HG02870 (cell line): Measurements from ENCODE around the gene PALD1.
A peak's percentile ranks its signal among the peaks of the same experiment; 100 is the strongest.
"Not testable (repeated sequence)": the region's sequence is repeated elsewhere in the genome, so short reads cannot be mapped to it uniquely, and the experiment has no call there.

Source experiments
- ATAC-seq: cut with Tn5 transposase; IDR thresholded peaks from one replicate; pipeline ENCODE4 v1.9.1; 2021; ENCODE audit warnings: mild to moderate bottlenecking, moderate library complexity; ENCODE audit not compliant: unreplicated experiment

Gene PALD1

DNA sequence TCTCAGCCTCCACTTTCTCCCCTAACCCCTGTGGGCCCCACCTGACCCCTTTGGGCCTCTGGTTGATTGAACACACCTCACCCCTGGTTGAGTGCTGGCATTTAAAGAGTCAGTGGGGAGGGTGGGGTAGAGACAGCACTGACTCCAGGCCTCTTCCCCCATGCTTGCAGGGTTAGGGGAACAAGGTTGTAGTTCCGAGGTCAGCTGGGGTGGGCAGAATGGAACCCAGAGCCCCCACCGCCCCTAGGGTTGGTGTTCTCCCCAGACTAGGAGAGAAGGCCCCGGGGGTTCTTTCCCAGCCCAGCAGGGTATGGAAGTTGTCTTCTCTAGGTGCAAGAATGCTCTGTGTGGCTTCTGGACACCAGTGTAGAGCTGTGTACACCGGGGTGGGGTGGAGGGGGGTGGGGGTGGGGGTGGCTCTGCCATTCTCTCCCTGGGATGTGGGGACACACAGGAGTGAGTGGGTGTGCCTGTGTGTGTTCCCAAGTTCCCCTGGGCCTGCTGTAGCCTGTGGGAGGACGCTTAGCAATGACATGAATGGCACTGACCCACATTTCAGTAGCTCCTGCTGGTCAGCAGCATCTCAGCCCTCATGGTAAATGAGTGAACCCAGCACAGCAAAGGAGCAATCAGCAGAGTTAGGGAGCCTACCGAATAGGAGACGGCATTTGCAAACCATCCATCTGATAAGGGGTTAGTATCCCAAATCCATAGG lies 90.4 kb downstream of the PALD1 start:
- ATAC-seq, result no peak

- ATAC-seq, result no peak
Measured at GRCh38 chr10:70571236-70571635, 92.7 kb downstream of the PALD1 start.

DNA sequence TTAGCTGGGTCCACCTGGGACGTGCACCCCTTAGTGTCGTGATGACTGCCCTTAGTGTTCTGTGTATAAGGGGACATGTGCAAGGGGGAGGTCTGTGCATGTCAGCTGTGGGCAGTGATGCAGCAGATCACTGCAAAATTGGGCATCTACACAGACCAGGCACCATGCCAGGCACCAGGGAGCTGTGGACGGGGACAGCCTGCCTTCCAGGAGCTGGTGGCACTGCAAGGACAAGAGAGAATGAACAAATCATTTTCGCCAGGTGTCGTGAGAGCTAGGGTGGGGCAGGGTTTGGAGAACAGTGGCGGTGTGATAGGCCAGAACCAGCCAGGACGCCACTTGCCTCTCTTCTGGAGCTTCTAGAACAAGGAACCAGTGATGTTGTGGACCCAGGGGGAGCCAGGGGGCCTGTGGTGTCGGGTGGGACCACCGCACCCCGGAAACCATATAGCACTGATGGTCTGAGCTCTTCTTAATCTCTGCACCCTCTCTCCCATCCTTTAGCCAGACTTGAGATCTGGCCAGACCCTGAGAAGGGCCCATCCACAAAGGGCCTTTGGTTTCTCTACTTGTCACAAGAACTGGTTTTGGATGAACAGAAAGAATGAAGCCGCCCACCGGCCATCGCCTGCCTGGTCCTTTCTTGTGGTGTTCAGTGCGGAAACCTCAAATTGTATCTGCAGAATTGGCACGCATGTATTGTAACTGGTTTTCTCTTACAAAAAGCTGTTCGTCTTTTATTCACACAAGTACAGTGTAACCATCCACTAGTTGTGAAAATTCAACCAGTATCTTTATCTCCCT lies 93.3 kb downstream of the PALD1 start:
- ATAC-seq, result no peak

DNA sequence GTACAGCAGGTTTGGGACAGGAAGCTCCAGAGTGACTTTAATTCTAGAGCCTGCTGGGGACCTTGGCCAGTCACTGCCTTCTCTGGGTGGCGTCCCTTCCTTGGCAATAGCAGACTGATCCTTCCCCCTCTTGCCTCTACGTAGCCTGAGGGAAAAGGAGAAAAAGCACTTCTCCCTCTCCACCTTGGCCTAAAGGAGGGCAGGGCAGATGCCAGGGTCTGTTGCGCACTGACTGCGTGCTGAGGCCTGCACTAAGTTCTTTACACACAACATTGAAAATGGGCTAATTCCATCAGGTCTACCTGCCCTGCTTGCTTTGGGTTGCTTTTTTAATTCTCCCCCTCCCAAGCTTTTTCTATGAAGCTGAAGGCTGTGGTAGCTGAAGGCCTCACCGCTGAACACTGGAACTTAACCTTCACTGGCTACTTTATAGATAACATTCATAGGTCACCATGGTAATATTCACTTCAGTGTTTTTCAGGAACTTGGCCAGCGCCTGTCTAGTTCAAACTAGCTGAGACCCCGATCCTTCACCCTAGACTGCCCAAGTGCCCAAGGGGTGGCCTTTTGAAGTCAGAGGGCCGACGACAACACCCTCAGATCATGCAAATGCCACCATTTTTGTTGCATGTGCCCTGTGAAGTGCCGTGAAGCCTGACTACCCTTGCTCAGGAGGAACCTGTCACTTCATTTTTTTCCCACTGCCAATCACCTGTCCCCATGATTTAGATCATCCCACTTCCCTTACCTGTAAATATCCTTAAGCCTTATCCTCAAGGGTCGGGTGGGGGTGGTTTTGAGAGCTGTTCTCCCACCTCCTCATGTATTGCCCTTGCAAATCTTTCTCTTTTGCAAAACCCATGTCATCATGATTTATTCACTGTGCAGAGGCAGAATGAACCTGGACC lies 95.3 kb downstream of the PALD1 start:
- no peak for ATAC-seq

GRCh38 chr10:70575486-70575873 lies 96.9 kb downstream of the PALD1 start:
- no peak for ATAC-seq

- ATAC-seq, result peak; percentile 51
Measured at GRCh38 chr10:70575874-70576802, 97.6 kb downstream of the PALD1 start.

DNA sequence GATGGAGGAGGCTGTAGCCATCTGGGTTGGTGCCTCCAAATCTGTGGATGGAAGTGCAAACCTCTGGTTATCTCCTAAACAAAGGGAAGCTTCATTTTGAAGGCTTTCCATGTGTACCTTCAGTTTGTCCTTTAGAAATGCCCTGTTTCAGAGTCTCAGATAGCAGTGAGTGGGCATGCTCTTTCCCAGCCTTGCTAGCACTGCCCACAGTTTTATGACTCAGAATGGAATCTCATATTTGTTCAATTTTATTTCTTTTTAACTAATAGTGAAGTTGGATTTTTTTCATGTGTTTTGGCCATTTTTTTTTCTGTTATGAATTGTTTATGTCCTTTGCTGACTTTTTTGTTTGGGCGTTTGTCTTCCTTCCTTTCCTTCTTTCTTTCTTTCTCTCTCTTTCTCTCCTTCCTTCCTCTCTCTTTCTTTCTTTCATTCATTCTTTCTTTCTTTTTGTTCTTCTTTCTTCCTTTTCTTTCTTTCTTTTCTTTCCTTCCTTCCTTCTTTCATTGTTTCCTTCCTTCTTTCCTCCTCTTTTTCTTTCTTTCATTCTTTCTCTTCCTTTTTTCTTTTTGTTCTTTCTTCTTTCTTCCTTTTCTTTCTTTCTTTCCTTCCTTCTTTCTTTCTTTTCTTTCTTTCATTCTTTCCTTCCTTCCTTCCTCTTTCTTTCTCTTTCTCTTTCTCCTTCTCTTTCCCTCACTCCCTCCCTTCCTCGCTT lies 98.4 kb downstream of the PALD1 start:
- ATAC-seq, result no peak

DNA sequence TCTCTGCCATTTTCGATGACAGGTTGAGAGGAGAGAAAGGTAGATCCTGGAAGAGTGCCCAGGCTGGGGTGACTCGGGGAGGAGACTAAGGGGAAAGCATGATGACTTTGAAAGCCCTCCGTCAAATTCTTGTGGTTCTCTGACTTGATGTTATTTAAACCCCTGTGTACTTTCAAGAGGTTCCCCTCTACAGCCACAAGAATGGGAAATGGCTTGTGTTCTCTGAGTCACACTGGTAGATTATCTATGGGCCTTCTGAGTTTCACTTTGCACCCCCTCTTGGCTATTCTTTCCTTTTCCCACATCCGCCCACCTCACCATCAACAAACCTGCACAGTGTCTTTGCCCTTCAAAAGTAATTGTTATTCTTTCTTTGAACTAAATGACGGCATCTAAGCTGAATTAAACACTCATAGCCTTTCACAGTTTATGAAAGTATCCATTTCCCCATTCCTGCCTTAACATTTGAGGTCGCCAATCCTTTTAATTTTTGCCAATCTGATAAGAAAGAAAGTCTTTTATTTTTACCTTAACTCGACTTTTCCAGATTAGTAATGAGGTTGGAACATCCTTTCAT lies 99.9 kb downstream of the PALD1 start:
- peak; percentile 61 for ATAC-seq

GRCh38 chr10:70579234-70580002 lies 100.9 kb downstream of the PALD1 start:
- ATAC-seq, result no peak

DNA sequence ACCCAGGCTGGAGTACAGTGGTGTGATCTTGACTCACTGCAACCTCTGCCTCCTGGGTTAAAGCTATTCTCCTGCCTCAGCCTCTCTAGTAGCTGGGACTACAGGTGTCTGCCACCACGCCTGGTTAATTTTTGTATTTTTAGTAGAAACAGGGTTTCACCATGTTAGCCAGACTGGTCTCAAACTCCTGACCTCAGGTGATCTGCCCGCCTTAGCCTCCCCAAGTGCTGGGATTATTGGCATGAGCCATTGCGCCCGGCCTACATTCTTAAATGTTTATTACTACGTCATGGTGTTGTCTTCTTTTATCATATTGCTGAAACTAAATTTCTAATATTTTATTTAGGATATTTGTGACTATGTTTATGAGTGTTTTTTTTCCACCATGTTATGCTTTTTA lies 102.6 kb downstream of the PALD1 start:
- ATAC-seq, result not testable (repeated sequence)

DNA sequence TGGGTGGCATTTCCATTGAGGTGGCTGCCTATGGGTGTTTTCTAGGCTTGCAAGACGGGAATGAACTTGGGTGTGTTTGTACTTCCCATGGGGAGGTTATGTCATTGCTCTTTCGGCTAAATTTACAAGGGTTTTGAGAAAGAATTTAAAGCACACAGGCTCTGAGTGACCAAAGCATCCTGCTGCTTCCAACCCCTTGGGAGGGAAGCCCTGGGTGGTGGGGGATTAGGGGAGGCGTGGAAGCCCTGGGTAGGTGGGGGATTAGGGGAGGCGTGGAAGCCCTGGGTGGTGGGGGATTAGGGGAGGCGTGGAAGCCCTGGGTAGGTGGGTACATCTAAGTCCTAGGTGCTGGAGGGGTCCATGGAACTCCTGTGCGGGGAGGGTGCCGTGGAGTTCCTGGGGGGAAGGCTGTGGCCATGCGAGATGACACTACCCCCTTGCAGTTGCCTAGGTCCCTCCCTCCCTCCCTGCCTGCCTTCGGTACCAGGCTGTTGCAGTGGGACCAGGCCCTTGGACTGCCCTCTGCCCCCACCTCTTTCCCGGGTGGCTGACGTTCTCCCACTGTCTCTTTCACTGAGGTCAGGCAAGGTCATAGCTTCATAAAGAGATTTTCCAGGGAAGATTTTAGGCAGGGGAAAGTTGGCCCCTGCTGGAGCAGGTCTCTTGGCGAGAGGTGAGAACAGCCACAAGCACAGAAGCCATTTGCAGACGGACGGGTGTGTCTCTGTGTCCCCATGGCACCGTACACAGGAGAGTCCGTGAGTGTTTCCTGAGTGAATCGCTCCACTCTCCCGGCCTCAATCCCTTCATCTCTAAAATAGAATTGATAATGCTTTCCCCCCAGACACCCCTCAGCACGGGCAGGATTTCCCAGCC lies 104.5 kb downstream of the PALD1 start:
- ATAC-seq, result no peak

GRCh38 chr10:70583669-70584037 lies 105.1 kb downstream of the PALD1 start:
- no peak for ATAC-seq

GRCh38 chr10:70584366-70584765 lies 105.8 kb downstream of the PALD1 start:
- no peak for ATAC-seq

GRCh38 chr10:70584909-70585544 lies 106.5 kb downstream of the PALD1 start:
- no peak for ATAC-seq

- ATAC-seq, result no peak
Measured at GRCh38 chr10:70585578-70586169, 107.1 kb downstream of the PALD1 start.

DNA sequence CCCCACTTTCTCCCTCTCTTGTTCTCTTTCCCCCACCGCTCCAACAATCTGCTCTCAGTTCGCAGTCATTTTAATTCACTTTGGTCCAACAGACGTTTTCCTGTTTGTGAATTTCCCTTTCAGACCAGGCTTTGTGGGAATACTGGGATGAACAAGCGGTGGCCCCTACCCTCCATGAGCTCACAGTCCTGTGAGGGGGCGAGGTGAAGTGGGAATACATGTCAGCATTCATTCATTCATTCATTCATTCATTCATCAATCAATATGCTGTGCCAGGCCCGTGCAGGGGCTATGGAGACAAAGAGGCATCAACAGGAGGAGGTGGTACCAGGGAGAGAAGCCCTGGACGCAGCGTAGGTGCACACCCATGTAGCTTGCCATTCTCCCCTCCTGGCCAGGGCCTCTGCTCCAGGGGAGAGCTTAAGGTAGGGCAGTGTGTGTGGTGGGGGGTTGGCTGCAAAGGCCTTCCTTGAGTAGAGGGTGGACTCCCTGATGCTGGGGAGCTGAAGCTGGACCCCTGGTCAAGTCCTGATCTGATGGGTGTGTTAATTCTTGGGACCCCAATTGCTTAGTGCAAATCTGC lies 107.9 kb downstream of the PALD1 start:
- no peak for ATAC-seq
